ENCODE results near the gene ALG12. TPM values are rescaled to one million over a fixed set of nuclear protein-coding genes. Genes with fewer than 3 reads are reported as not detected.

The ALG12 gene
- total RNA-seq, 1 donor = 20.3 TPM

DNA sequence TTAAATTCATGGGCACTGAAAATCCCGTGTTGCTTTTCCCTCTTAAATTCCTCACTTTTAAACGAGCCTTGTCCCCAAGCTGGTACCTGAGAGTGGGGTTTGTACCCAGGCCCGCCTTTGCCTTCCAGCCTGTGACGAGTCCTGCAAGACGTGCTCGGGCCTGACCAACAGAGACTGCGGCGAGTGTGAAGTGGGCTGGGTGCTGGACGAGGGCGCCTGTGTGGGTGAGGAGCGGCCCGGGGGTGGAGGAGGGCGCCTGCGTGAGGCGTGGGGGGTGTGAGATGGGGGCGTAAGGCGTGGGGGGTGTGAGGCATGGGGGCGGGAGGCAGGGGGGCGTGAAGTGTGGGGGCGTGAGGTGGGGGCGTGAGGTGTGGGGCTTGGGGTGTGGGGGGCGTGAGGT is 4.2 kb upstream of the ALG12 start:
- TF ChIP-seq, protein P1, sequence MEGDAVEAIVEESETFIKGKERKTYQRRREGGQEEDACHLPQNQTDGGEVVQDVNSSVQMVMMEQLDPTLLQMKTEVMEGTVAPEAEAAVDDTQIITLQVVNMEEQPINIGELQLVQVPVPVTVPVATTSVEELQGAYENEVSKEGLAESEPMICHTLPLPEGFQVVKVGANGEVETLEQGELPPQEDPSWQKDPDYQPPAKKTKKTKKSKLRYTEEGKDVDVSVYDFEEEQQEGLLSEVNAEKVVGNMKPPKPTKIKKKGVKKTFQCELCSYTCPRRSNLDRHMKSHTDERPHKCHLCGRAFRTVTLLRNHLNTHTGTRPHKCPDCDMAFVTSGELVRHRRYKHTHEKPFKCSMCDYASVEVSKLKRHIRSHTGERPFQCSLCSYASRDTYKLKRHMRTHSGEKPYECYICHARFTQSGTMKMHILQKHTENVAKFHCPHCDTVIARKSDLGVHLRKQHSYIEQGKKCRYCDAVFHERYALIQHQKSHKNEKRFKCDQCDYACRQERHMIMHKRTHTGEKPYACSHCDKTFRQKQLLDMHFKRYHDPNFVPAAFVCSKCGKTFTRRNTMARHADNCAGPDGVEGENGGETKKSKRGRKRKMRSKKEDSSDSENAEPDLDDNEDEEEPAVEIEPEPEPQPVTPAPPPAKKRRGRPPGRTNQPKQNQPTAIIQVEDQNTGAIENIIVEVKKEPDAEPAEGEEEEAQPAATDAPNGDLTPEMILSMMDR (IDR thresholded peaks at IDR 0.05; ENCODE audit: insufficient read depth, low read depth, low read length) = no peak
- H3K4me3 ChIP-seq (ENCODE audit: low read depth, low read length) = no peak overlapping the region
- no peak for DNase-seq (ENCODE audit: low read depth)

DNA sequence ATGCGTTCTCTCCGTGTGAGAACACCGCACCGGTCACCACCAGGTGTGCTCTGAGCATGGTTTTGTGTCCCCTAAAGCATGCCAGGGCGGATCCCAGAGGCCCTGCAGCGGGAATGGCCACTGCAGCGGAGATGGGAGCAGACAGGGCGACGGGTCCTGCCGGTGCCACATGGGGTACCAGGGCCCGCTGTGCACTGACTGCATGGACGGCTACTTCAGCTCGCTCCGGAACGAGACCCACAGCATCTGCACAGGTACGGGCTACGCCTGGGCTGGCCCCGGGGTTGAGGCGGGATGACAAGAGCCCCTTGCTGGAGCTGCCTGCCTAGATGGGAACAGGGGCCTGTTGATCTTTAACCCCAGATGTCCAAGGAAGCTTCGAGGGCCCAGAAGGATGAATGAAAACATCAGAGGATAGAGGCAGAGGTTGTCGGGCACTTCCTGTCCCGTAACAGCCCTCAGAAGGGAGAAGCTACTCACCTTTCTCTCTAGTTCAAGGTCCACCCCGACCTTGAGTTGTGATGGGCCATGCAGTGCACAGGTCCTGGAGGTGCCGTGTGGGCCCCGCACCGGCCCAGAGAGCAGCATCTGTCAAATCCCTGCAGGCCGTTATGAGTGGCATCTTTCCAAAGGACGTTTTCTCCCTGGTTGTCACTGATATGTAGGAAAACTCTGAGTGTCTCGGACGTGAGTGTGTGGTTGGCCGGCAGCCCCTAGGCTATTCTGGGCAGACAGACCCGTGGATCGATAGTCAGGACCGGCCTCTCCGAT is 3.5 kb upstream of the ALG12 start:
- TF ChIP-seq, protein P1 (IDR thresholded peaks at IDR 0.05; ENCODE audit: insufficient read depth, low read depth, low read length) = no peak
- H3K4me3 ChIP-seq (ENCODE audit: low read depth, low read length) = no peak overlapping the region
- no peak for DNase-seq (ENCODE audit: low read depth)

DNA sequence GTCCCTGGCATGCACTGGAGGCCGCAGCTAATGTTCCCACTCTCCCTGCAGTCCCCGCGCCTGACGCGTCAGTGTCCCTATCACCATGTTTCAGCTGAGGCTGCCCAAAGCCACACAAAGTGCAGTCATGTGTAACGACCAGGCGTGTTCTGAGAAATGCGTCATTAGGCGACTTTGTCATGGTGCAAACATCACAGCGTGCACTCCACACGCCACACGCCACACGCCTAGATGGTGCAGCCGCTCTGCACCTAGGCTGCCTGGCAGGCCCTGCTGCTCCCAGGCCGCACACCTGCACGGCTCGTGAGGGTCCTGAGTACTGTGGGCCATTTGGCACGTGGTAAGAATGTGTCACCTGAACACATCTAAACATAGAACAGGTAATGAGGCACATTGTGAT is 2.6 kb upstream of the ALG12 start:
- H3K4me3 ChIP-seq (ENCODE audit: low read depth, low read length) = no peak overlapping the region
- DNase-seq (ENCODE audit: low read depth) = no peak
- TF ChIP-seq, protein P1 (IDR thresholded peaks at IDR 0.05; ENCODE audit: insufficient read depth, low read depth, low read length) = no peak

DNA sequence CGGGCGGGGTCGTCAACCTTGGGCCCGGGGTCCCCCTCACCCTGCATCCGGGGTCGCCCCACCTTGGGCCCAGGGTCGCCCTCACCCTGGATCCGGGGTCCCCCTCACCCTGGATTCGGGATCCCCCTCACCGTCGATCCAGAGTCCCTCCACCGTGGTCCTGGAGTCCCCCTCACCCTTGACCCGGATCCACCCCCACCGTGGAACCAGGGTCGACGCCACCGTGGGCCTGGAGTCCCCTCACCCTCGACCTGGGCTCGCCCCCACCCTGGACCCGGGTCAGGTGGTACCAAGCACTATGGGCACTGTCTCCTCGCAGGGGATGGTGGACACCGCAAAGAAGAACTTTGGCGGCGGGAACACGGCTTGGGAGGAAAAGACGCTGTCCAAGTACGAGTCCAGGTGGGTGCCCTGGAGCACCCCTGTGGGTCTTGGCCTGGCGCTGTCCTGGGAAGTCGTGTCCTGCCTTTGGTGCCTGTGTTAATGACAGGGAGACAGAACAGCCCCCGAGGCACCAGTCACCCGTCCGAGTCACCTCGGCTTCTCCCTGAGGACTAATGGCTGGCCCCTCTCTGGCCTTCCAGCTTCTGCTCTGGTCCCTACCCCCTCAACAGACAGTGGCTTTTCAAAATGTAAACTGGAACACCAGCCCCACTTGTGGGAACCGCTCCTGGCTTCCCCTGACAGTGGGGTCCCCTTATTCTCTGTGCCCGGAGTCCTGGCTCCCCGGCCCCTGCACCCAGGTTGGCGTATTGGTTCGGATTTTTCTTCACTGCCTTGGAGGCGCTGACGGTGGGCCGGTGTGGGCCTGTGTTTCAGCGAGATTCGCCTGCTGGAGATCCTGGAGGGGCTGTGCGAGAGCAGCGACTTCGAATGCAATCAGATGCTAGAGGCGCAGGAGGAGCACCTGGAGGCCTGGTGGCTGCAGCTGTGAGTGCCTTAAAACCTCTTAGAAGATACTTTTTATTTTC is 958 bp upstream of the ALG12 start:
- no peak for DNase-seq (ENCODE audit: low read depth)
- TF ChIP-seq, protein P1 (IDR thresholded peaks at IDR 0.05; ENCODE audit: insufficient read depth, low read depth, low read length) = no peak
- peak overlapping the region; percentile 69 for H3K4me3 ChIP-seq (ENCODE audit: low read depth, low read length)

DNA sequence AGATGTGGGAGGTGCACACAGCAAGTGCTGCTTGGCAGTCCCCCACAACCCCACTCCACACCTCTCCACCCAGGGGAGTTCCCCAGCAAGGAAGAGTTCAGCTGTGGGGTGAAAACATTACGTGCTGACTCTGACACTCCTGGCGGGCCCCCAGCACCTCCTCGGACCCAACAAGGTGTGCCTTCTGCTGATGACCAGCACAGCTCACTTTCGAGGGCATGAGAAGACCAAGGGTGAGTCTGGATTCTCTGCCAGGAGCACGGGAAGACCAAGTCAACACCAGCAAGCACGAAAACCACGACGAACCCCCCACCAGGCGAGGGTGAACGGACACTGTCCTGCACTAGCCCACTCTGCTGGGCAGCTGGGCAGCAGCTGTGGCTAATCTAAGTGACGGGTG is 1.4 kb downstream of the ALG12 start:
- TF ChIP-seq, protein P1 (IDR thresholded peaks at IDR 0.05; ENCODE audit: insufficient read depth, low read depth, low read length) = no peak
- no peak overlapping the region for H3K4me3 ChIP-seq (ENCODE audit: low read depth, low read length)
- no peak for DNase-seq (ENCODE audit: low read depth)

DNA sequence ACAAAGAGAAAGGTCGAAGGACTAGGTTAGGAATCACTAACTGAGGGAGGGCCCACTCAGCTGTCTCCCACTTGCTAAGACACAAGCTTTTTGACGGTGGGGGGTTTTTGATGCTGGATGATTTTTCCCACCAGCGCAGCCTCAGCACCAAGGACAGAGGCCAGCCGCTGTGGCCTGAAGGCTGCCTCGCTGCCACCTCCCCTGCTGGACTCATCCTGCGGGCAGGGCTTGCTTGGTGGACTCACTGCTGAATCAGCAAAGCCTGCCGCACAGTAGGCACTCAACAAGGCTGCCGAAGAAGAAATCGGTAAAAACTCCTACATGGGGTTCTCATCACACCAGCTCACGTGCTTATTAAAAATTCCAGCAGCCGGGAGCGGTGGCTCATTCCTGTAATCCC is 2.6 kb downstream of the ALG12 start:
- no peak overlapping the region for H3K4me3 ChIP-seq (ENCODE audit: low read depth, low read length)
- DNase-seq (ENCODE audit: low read depth) = no peak
- TF ChIP-seq, protein P1 (IDR thresholded peaks at IDR 0.05; ENCODE audit: insufficient read depth, low read depth, low read length) = no peak
